GM12872 (cell line): ENCODE data around the gene PDE6A.

Experiments used
- CTCF ChIP-seq: IDR thresholded peaks from 3 replicates; pipeline ENCODE4 v1.5.1; 2011; ENCODE audit warnings: low read depth, mild to moderate bottlenecking, low read length, moderate library complexity; ENCODE audit not compliant: insufficient read depth

The PDE6A gene

GRCh38 chr5:149852641-149853330 is 91.8 kb downstream of the PDE6A start:
- peak; percentile 93 for TF ChIP-seq CTCF

- TF ChIP-seq CTCF, result no peak
These were observed 93.4 kb downstream of the PDE6A start for GRCh38 chr5:149851211-149851610.

- TF ChIP-seq CTCF, result 0 out of 3 replicates have a peak, but pooled peaks have one; percentile 11
These were observed 94.4 kb downstream of the PDE6A start for GRCh38 chr5:149849966-149850910.

GRCh38 chr5:149849280-149849965 is 95.2 kb downstream of the PDE6A start:
- no peak for TF ChIP-seq CTCF

GRCh38 chr5:149847611-149848010 is 97.0 kb downstream of the PDE6A start:
- TF ChIP-seq CTCF, result no peak

- no peak for TF ChIP-seq CTCF
These were observed 98.6 kb downstream of the PDE6A start for GRCh38 chr5:149846021-149846420.

- TF ChIP-seq CTCF, result no peak
These were observed 99.0 kb downstream of the PDE6A start for GRCh38 chr5:149845601-149846000.
